Kidney tubule cell (primary cell): ENCODE results near the gene HLA-DPA1.

Experiments
- DNase-seq: peaks from one replicate; pipeline ENCODE4 v3.0.0-alpha.2; 2018; ENCODE audit warnings: low spot score

The HLA-DPA1 gene

DNA sequence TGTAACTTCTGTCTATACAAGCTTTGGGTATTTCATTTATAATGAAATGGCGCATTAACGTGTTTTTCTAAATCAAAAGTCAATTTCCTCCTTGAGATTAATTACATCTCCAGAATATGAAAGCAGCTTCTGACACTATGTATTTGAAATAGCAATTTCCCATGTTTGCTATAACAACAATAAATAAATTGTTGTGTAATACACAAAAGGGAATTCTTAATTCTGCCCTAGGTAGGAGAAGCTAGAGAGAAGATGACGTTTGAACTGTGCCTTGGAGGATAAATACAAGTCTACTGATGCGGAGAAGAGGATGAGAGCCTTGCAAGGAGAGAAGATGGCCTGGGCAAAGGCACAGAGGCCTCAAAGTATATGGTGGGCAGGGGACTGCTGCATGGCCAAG lies 56.4 kb downstream of the HLA-DPA1 start:
- DNase-seq: no peak

GRCh38 chr6:33015798-33016197 lies 57.7 kb downstream of the HLA-DPA1 start:
- no peak for DNase-seq

GRCh38 chr6:33014841-33015634 lies 58.4 kb downstream of the HLA-DPA1 start:
- peak; percentile 81 for DNase-seq
